T-helper 2 cell treated with Interferon-gamma antibody and Interleukin-4, amounts not matched to agents 100 ng/mL and 5 ng/mL, for 36 hours (primary cell): ENCODE measurements around the gene SIK1. TPM values are rescaled to one million over a fixed set of nuclear protein-coding genes. Genes with fewer than 3 reads are reported as not detected.
"Not testable (repeated sequence)": the region's sequence is repeated elsewhere in the genome, so short reads cannot be mapped to it uniquely, and the experiment has no call there.

Source experiments
- intact Hi-C: fragments of 100-400 bp; cut with micrococcal nuclease; formaldehyde crosslinking; loops from one replicate; pipeline ENCODE4 v1.15.1; 2023
- total RNA-seq: library from RNA; stranded (reverse); gene quantifications from 2 replicates; pipeline ENCODE4 v1.2.3, GENCODE V29; 2022

SIK1 gene
- total RNA-seq, 1 donor from 2014 or later: 3.4 TPM

GRCh38 chr21:43396788-43397438 lies 30.0 kb downstream of the SIK1 start:
- intact Hi-C loops: not testable (repeated sequence)

DNA sequence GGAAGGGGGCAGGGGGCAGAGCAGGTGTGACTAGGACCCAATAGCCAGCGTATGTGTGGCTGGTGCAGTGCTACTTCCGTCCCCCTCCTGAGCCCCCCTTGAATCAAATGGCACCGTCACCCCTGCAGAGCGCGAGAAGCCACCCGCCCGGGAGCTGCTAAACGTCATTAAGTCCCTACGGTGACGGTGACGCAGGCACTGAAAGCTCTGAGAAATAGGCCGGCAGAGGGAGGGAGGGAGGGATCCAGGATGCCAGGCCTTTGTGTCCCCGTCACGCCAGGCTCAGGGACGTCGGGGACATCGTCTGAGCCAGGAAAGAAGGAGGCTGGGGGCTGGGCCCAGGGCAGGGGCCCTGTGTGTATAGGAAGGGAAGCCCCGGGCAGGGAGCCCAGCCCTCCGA lies 43.6 kb downstream of the SIK1 start:
- intact Hi-C loops: not testable (repeated sequence)

DNA sequence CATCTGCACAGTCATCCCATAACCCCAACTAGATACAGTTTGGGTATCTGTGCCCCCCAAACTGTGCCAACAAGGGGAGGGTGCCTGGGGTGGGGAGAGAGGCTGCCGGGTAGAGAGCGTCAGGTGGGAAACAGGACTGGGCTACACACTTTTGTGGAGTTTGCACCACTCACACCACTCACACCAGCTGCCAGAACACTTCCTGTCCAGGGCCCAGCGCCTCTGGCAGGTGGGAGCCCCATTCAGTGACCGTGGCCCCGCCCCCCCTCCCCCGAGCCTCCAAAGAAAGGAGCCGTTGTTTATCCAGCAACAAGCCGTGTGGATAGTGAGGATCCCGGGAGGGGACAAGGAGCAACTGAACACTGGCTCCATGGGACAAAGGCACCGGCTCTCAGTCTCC lies 44.0 kb downstream of the SIK1 start:
- intact Hi-C loops: not testable (repeated sequence)

GRCh38 chr21:43380852-43381533 lies 45.9 kb downstream of the SIK1 start:
- intact Hi-C loops: not testable (repeated sequence)

DNA sequence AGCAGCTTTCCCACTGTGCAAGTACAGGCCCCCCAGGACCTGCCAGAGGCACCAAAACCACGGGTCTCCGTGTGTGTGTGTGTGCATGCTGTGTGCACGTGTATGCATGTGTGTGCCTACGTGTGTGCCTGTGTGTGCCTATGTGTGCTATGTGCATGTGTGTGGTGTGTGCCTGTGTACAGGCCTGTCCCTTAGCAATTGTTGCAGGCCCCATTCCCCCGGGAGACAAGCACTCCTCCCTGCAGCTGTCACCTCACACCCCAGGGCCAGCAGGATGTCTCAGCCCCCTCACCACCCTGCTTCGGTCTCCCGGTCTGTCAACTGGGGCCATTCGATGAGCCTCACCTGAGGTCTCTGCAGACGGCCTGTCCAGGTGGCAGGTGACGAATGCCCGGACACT lies 46.6 kb downstream of the SIK1 start:
- intact Hi-C loops: not testable (repeated sequence)

GRCh38 chr21:43379626-43380122 lies 47.3 kb downstream of the SIK1 start:
- intact Hi-C loops: not testable (repeated sequence)

DNA sequence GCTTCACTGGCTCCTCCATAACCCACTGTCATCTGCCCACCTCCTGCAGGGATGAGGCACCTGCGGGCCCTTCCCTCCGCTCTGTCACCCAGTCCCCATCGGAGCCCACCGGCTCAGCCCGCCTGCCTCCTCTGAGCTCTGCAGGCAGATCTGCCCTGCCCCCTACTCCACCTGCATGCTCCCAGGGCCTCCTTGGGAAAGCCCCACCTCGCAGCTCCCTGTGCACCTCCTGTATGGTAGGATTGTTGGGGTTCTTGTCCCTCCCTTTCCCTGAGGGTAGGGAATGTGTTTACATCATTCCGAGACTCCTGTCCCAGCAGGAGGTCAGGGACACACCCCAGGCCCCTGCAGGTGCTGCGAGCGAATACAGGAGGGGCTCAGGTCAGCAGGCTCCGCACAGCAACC lies 50.5 kb downstream of the SIK1 start:
- intact Hi-C loops: no loop called here

DNA sequence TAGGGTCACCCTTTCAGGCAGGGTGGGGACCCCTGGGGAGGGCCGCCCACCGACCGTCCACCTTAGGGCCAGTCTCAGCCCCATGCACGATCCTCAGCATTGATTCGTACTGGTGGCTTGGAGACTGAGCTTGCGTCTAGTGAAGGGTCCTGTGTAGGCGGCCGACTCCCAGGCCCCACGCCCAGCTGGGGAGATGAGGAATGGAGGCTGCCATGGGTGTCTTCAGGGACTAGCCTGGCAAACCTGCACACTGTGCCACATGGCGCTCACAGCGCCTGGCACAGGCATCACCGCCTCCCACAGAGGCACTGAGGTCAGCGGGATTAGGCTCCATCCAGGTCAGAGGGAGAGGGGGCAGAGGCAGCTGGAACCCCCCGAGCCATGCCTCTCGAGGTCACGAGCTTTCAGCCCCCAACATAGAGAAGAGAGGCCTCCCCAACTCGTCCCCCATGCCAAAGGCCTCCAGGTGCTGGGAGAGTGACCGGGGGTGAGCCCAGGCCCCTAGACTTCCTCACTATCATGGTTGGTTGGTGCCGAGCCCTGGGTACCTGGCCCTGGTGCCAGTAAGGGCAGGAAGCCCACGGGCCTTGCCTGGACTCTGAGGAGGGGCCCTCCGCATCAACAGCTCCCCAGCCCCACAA lies 51.0 kb downstream of the SIK1 start:
- intact Hi-C loops: no loop called here

- intact Hi-C loops: no loop called here
These were observed 51.7 kb downstream of the SIK1 start for GRCh38 chr21:43375006-43375836.

DNA sequence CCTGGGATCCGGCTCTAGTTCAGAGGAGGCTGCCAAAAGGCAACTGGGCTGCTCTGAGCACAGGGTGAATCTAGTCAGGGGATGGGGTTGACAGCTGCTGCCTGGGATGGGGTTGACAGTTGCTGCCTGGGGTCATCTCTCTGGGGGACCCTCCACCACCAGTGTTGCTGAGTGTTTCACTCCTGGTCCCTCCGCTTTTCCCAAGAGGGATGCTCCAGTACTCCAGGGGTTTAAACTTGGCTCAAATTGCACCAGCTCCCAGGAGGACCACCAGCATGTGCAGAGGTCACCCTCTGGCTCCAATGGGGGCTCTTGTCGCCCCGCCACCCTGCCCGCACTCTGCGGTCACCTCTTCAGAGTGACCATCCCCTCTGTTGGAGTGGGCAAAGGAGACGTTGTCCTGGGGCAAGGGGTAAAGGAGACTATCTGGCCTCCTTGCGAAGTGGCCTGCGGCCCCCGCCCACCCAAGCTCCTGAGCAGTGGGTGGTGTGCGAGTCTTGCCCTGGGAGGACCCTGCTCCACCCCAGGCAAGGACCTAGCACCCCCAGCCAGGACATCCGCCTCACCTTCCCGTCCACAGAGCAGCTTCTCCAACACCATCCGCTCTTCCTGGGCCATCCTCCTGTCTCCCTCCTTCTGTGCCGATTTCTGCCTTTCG lies 52.6 kb downstream of the SIK1 start:
- intact Hi-C loops: no loop called here

DNA sequence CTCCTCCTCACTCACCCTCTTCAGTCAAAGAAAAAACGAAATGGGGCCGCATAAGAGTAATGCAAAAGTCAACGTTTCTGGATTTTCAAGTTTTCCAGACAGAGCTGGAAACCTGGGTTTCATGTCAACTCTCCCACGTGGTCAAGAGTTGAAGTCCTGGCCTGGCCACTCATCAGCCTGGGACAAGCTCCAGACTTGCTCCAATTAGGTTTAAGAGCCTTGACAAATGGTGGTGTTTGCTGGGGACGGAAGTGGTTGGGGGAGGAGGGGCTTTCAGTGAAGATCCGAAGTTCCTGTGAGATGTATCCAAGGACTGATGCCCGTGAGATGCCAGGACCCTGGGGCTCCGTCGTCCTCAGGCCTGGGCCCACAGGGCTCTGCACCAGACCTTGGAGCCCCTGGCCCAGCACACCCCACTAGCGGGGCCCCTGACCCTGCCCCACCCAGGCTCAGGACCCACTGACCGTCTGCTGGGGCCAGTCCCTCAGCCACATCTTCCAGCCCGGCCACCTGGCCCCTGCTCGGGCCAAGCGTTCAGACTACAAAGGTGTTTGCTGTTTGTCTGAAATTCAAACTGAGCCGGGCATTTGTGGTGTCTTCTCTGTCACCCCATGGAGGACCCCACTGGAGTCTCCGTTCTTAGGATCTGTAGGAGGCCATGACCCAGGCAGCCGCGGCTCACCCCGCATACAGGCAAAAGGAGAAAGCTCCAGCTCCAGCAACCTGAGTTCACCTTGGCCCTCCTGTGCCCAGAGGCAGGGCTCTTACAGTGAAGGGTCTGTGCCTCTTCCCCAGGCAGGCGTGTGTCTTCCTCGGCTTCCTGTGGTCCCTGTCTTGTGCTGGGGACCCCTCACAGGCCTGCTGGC lies 53.3 kb downstream of the SIK1 start:
- intact Hi-C loops: no loop called here

GRCh38 chr21:43372663-43373361 lies 54.1 kb downstream of the SIK1 start:
- intact Hi-C loops: no loop called here

DNA sequence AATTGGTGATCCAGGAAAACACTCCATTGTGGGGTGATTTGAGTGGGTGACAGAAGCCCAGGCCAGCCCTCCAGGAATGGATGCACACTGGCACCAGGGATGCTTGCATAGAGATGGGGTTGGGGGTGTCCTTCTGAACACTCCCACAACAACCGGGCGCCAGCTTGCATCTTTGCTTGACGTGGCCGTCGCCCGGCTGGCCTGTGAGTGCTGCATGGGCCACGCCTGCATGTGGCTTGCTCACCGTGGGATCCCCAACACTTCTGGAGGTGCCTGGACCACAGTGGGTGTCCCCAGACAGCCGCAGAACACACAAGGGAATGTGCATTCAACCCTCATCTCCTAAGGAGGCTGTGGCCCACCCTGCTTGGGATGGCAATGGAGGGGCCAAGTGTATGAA lies 55.1 kb downstream of the SIK1 start:
- intact Hi-C loops: no loop called here

DNA sequence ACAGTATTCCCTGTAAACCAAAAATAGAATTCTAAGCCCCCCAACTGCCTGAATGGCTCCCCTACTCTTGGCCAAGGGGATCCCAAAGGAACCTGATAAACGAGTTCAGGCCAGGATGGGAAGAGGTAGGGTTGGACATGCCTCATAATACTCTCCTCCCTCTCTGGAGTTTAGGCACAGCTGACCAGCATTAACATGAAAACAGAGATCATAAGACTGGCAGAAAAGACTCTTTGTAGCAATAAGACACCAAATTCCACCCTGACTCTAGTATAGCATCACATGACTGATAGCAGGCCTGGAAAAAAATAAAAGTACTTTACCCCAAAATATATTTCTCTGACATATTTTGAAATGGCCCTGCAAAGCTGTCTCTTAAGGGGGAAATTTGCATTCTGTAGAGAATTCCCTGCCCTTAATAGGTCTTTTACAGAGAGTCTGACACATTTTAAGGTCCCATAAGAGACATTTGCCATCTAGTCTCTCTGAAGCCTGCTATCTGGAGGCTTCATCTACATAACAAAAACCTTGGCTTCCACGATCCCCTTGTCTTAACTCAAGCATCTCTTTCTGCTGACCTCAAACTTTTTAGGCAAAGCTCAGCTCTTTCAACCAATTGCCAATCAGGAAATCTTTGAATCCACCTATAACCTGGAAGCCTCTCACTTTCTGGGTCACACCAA lies 55.9 kb downstream of the SIK1 start:
- intact Hi-C loops: no loop called here

GRCh38 chr21:43370091-43370658 lies 56.8 kb downstream of the SIK1 start:
- intact Hi-C loops: no loop called here

- intact Hi-C loops: no loop called here
These were observed 57.3 kb downstream of the SIK1 start for GRCh38 chr21:43369596-43370090.

GRCh38 chr21:43369124-43369523 lies 57.8 kb downstream of the SIK1 start:
- intact Hi-C loops: no loop called here

- intact Hi-C loops: no loop called here
These were observed 58.2 kb downstream of the SIK1 start for GRCh38 chr21:43368685-43369084.
